HepG2 (cell line): Measurements from ENCODE around the gene MAP7D3. TPM values are rescaled to one million over a fixed set of nuclear protein-coding genes. Genes with fewer than 3 reads are reported as not detected.

Experiments used
- ATAC-seq: fragments of 200-7000 bp; cut with Tn5 transposase; 3 replicates; pipeline ENCODE4 v1.9.1; 2020; ENCODE audit warnings: mild to moderate bottlenecking, moderate library complexity
- BruUV-seq: library from RNA; stranded (reverse); fragments of 400-500 nt; replicated peaks from 2 replicates; lab custom pipeline; 2021; lab: Mats Ljungman, UMichigan
- CTCF ChIA-PET: fragments of 300-600 bp; formaldehyde crosslinking; extraction: SDS; loops from one replicate; lab custom pipeline; 2021; ENCODE audit warnings: low total read pairs, inconsistent platforms, low intra/inter-chr PET ratio; lab: Yijun Ruan, JAX
- POLR2A ChIA-PET: fragments of 350-600 bp; sonication (Branson Sonifier 250); formaldehyde crosslinking; loops from one replicate; lab custom pipeline; 2020; ENCODE audit warnings: antibody characterized with exemption, inconsistent platforms; lab: Yijun Ruan, JAX
- DNase-seq: peaks from one replicate; pipeline ENCODE4 v3.0.0-alpha.2; 2015; ENCODE audit warnings: low spot score
- FAIRE-seq: peaks from 3 replicates; lab custom pipeline; 2011; peaks lifted over from hg19 to GRCh38; lab: Jason Lieb, UNC
- H2AFZ ChIP-seq: one replicate; pipeline ENCODE4 v1.6.1; 2011; ENCODE audit warnings: low read length, inconsistent platforms
- H3K27ac ChIP-seq: fragments of 300-600 bp; 3 replicates; pipeline ENCODE4 v1.8.0; 2011; ENCODE audit warnings: mixed run types, mild to moderate bottlenecking, mixed read lengths, low read length, inconsistent platforms; ENCODE audit not compliant: insufficient read depth; ENCODE audit errors: extremely low read length
- H3K27me3 ChIP-seq, 2 experiments: fragments of 200-600 bp in 1 of 2; 2 replicates in 1 of 2; 3 replicates in 1 of 2; pipeline versions ENCODE4 v1.6.0 to v1.8.0; 2011; ENCODE audit warnings: low read length in 2 of 2, mild to moderate bottlenecking in 2 of 2, moderate library complexity in 2 of 2, inconsistent platforms in 1 of 2; ENCODE audit not compliant: insufficient read depth in 2 of 2, control insufficient read depth in 1 of 2
- H3K36me3 ChIP-seq, 2 experiments: fragments of 200-600 bp in 1 of 2; replicated peaks in 1 of 2; 2 replicates in 1 of 2; 3 replicates in 1 of 2; pipeline versions ENCODE4 v1.5.1 to v1.8.0; 2011; ENCODE audit warnings: low read length in 2 of 2, inconsistent platforms in 1 of 2; ENCODE audit not compliant: insufficient read depth in 2 of 2, control insufficient read depth in 1 of 2
- H3K4me1 ChIP-seq: 2 replicates; pipeline ENCODE4 v1.5.1; 2012; ENCODE audit warnings: low read length, inconsistent platforms; ENCODE audit not compliant: insufficient read depth
- H3K4me2 ChIP-seq: 2 replicates; pipeline ENCODE4 v1.6.0; 2011; ENCODE audit warnings: low read depth, low read length, inconsistent platforms
- H3K4me3 ChIP-seq, 3 experiments: fragments of 200-600 bp in 1 of 3; sonication (generic), shearing (Covaris generic) in 1 of 3; replicated peaks in 1 of 3; 2 replicates each; pipeline ENCODE4 v1.5.1; 2011 to 2016; ENCODE audit warnings: low read length in 3 of 3, inconsistent platforms in 2 of 3, low read depth in 2 of 3, mild to moderate bottlenecking in 2 of 3, control low read depth in 1 of 3, mixed read lengths in 1 of 3; ENCODE audit not compliant: insufficient read depth in 1 of 3
- H3K79me2 ChIP-seq: one replicate; pipeline ENCODE4 v1.6.1; 2011; ENCODE audit warnings: low read length, inconsistent platforms; ENCODE audit not compliant: insufficient read depth
- H3K9ac ChIP-seq: 2 replicates; pipeline ENCODE4 v1.6.0; 2011; ENCODE audit warnings: mild to moderate bottlenecking, low read depth, low read length, inconsistent platforms; ENCODE audit not compliant: insufficient read depth
- H3K9me3 ChIP-seq: 2 replicates; pipeline ENCODE4 v1.5.1; 2012; ENCODE audit warnings: mild to moderate bottlenecking, low read length
- H4K20me1 ChIP-seq: 2 replicates; pipeline ENCODE4 v1.6.0; 2011; ENCODE audit warnings: inconsistent platforms, mild to moderate bottlenecking, low read length, moderate library complexity; ENCODE audit not compliant: insufficient read depth
- CTCF ChIP-seq: sonication (generic); formaldehyde crosslinking; IDR thresholded peaks from 2 replicates; pipeline ENCODE4 v1.5.0; 2020; ENCODE audit warnings: mild to moderate bottlenecking, missing genetic modification reagents, moderate library complexity
- KIAA2018 ChIP-seq: sonication (generic); formaldehyde crosslinking; IDR thresholded peaks from 2 replicates; pipeline ENCODE4 v1.5.0; 2020; ENCODE audit warnings: mild to moderate bottlenecking, missing genetic modification reagents, borderline replicate concordance
- NCOR1 ChIP-seq: fragments of 200-600 bp; sonication (generic); IDR thresholded peaks from 2 replicates; pipeline ENCODE4 v1.7.0; 2017; ENCODE audit warnings: antibody characterized with exemption, low read length, borderline replicate concordance
- SAFB2 ChIP-seq: sonication (generic); formaldehyde crosslinking; IDR thresholded peaks from 2 replicates; pipeline ENCODE4 v1.5.1; 2020; ENCODE audit warnings: missing genetic modification reagents, low read depth, mild to moderate bottlenecking, borderline replicate concordance
- ZNF646 ChIP-seq: sonication (generic); formaldehyde crosslinking; IDR thresholded peaks from 2 replicates; pipeline ENCODE4 v1.9.0; 2021; ENCODE audit warnings: mild to moderate bottlenecking, missing genetic modification reagents
- ZNF747 ChIP-seq: sonication (generic); formaldehyde crosslinking; IDR thresholded peaks from 2 replicates; pipeline ENCODE4 v1.8.1; 2023; ENCODE audit warnings: missing genetic modification reagents, mild to moderate bottlenecking, borderline replicate concordance
- WGBS: methylation state at CpG from one replicate; pipeline ENCODE4 v1.1.6; 2017; ENCODE audit warnings: low lambda C conversion rate; 5-methylcytosine and 5-hydroxymethylcytosine counted together
- in situ Hi-C: cut with HindIII; loops from 2 replicates; pipeline ENCODE4 v1.10.0; 2017; ENCODE audit warnings: low pct_unique_long_range_greater_than_20kb; ENCODE audit not compliant: extremely low pct_ligation_motif_present
- intact Hi-C: fragments of 100-400 bp; cut with micrococcal nuclease; formaldehyde crosslinking; loops from one replicate; pipeline ENCODE4 v1.10.0; 2022; ENCODE audit not compliant: unreplicated experiment
- polyA plus RNA-seq, 8 experiments: library from polyadenylated mRNA; depleted of rRNA in 3 of 8; stranded (reverse) in 7 of 8; unstranded in 1 of 8; fragments of >200 nt; fragmentation: Illumina TruSeq in 4 of 8; extraction: Trizol in 4 of 8; gene quantifications; 2 replicates each; pipeline versions ENCODE4 v1.2.1 to v1.2.3, GENCODE V29; 2011 to 2016; ENCODE audit warnings: low read depth in 4 of 8, missing spikeins in 1 of 8, mixed read lengths in 1 of 8; ENCODE audit not compliant: insufficient read depth in 1 of 8
- total RNA-seq, 5 experiments: library from RNA; depleted of rRNA; stranded (reverse); fragments of >200 nt; fragmentation: Illumina TruSeq; extraction: Trizol; gene quantifications; 2 replicates each; pipeline ENCODE4 v1.2.3, GENCODE V29; 2016; ENCODE audit warnings: low read depth in 1 of 5

MAP7D3 gene
- total and polyA plus RNA-seq, 2 of the 13 experiments (the other 11 are each of a cell fraction or from before 2014, with no cell fraction given): not detected

GRCh38 chrX:136193771-136194170 lies 57.4 kb downstream of the MAP7D3 start:
- no peak for DNase-seq
- H3K79me2 ChIP-seq: no peaks in the 10 kb centered on the region
- intact Hi-C loops (no loop called here), in situ Hi-C loops (no loop called here)
- no peaks in the 10 kb centered on the region for H3K27me3 ChIP-seq
- CTCF ChIA-PET: no interaction called here
- FAIRE-seq: no peak
- no peak for ATAC-seq
- POLR2A ChIA-PET: no interaction called here
- no peaks in the 10 kb centered on the region for H3K4me1 ChIP-seq
- no peaks in the 10 kb centered on the region for H3K9me3 ChIP-seq
- H4K20me1 ChIP-seq: no peaks in the 10 kb centered on the region
- 35% methylated on average over 4 of the region's 4 CpGs for WGBS
- H3K36me3 ChIP-seq: no peaks in the 10 kb centered on the region
- H3K27ac ChIP-seq: no peak overlapping the region
- H3K4me3 ChIP-seq: no peak overlapping the region
- no TSS peak for BruUV-seq
- no peak overlapping the region for H3K4me2 ChIP-seq
- H3K9ac ChIP-seq: no peak overlapping the region
- no peak overlapping the region for H2AFZ ChIP-seq
- no peak for TF ChIP-seq SAFB2 (CRISPR knock-in tag)
- TF ChIP-seq NCOR1: no peak
- TF ChIP-seq ZNF747 (CRISPR knock-in tag): no peak
- no peak for TF ChIP-seq CTCF (CRISPR knock-in tag)
- TF ChIP-seq ZNF646: no peak
- TF ChIP-seq KIAA2018 (CRISPR knock-in tag): no peak
